HG03460 (cell line): ENCODE results near the gene FAM50B.

Source experiments
- ATAC-seq: cut with Tn5 transposase; IDR thresholded peaks from one replicate; pipeline ENCODE4 v1.9.1; 2021; ENCODE audit not compliant: unreplicated experiment

Gene FAM50B

GRCh38 chr6:3871515-3871914 is 22.3 kb downstream of the FAM50B start:
- no peak for ATAC-seq

DNA sequence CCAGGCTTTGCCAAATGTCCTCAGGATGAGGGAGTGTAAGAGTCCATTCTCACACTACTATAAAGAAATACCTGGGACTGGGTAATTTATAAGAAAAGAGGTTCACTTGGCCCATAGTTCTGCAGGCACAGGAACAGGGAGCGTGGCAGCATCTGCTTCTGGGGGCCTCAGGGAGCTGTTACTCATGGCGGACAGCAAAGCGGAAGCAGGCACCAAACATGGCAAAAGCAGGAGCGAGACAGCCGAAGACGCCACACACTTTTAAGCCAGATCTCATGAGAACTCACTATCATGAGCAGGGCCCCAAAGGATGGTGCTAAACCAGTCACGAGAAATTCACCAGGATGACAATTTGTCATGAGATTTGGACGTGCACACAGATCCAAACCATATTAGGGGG is 22.8 kb downstream of the FAM50B start:
- ATAC-seq = no peak

GRCh38 chr6:3872370-3872854 is 23.2 kb downstream of the FAM50B start:
- ATAC-seq = no peak

- no peak for ATAC-seq
Measured at GRCh38 chr6:3873051-3873450, 23.9 kb downstream of the FAM50B start.

DNA sequence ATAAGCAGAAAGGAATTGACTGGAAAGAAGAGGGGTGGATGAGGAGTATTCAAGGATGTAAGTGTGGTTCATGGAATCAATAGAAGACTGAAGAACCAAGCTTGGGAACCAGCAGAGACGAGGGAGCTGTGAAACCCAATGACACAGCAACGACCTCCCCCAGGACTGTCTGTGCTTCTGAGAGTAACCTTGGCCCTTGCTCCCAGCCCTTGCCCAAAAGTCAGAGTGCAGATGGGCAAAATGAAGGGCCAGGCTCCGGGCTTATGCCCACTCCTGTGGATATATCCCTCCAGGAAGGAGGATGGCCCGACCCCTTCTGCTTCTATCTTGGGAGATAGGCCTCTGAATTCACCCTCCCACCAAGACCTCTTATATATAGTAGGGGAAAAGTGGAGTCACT is 24.9 kb downstream of the FAM50B start:
- no peak for ATAC-seq

GRCh38 chr6:3875486-3875885 is 26.3 kb downstream of the FAM50B start:
- ATAC-seq = no peak

GRCh38 chr6:3876101-3876500 is 26.9 kb downstream of the FAM50B start:
- ATAC-seq = no peak

DNA sequence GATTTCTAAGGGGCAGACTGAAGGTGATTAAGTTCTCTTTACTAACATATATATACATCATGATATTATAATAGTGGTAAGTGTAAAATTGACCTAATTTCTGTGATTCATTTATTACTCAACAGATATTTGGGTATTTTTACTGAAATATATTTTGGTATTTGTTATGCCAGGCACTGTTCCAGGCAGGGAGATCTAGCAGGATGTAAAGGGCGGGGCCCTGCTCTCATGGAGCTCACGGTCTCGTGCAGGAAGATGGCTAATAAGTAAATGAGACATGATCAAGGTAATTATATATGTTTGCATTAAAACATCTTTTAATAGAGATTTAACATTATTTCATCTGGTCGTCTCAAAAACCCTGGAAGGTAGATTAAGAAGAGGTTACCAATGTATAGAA is 27.7 kb downstream of the FAM50B start:
- no peak for ATAC-seq

- ATAC-seq = no peak
Measured at GRCh38 chr6:3878048-3878666, 29.0 kb downstream of the FAM50B start.

- ATAC-seq = no peak
Measured at GRCh38 chr6:3879194-3879952, 30.2 kb downstream of the FAM50B start.

DNA sequence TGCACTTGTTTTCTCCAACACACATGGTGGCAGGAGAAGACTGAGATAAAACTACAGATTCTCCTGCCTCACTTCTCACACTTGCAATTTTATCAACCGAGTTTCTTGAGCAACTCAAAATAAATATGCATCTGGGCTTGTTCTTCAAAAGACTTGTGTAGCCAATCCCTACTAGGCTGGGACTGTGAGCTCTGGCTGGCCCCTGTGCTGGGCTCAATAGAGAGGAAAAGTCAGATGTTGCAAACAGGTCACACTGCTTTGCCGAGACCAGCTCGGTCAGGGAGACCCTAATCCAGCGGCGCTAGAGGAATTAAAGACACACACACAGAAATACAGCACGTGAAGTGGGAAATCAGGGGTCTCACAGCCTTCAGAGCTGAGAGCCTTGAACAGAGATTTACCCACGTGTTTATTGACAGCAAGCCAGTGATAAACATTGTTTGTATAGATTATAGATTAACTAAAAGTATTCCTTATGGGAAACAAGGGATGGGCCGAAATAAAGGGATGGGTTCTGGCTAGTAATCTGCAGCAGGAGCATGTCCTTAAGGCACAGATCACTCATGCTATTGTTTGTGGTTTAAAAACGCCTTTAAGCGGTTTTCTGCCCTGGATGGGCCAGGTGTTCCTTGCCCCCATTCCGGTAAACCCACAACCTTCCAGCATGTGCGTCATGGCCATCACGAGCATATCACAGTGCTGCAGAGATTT is 32.7 kb downstream of the FAM50B start:
- ATAC-seq = no peak

GRCh38 chr6:3882431-3882830 is 33.3 kb downstream of the FAM50B start:
- ATAC-seq = no peak

DNA sequence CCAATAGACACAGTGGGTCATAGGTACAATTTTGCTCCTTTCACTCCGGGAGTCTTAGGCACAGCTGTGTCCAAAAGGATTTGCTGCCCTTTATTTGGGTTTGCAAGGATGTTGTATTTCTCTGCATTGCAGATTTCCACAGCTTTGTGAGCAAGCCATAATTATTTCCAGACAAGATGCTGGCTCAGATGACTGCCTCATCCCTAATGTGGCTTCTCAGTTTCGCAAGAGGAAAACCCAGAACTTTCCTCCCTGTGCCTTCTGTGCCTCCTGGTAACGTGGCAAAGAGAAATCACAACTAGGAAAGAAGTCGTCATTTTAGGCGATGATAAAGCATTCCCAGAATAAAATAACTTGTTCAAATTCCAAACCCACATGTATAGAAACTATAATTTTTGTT is 33.7 kb downstream of the FAM50B start:
- no peak for ATAC-seq

GRCh38 chr6:3884007-3884745 is 35.0 kb downstream of the FAM50B start:
- no peak for ATAC-seq

GRCh38 chr6:3885262-3886036 is 36.3 kb downstream of the FAM50B start:
- ATAC-seq = no peak

DNA sequence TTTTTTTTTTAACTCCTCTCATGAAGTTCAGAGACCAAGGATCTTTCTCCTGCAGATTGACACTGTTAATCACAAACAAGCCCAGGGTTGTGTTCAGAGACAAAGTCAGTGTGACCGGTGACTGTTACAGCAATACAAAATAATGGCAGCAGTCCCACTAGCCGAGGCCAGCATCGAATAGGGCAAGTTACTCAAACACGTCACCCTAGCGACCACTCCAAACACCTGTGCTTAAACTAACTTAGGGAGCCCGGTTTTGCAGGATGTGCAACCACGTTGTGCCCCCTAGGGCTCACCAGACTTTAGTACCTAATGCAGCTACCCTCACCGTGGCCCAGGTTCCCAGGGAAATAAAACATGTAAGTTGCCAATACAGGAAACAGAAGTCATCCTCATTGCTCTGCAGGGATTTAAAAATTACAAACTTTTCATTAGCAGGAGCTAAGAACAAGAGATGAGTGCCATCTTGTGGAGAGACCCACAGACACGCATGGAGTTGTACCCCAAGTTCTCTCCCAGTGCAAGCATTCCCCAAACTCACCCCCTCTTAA is 38.1 kb downstream of the FAM50B start:
- ATAC-seq = no peak

GRCh38 chr6:3888153-3888957 is 39.2 kb downstream of the FAM50B start:
- ATAC-seq = no peak

DNA sequence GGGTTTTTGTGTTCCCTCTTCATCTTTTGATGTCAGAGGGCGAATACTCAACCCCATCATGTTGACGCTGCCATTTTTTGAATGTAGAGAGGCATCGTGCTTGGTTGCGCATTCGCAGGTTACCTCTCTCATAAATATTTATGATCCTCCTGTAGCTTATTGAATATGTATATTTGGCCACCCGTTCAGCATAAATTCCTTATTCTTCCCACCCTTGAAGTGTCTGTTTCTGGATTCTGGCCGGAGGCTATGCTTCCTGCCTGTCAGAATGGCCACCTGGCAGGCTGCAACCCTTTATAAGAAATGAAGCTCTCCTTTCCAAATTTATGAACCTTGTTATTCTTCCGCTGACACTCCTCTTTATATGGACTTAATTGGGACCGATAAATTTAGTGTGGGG is 40.9 kb downstream of the FAM50B start:
- ATAC-seq = no peak

DNA sequence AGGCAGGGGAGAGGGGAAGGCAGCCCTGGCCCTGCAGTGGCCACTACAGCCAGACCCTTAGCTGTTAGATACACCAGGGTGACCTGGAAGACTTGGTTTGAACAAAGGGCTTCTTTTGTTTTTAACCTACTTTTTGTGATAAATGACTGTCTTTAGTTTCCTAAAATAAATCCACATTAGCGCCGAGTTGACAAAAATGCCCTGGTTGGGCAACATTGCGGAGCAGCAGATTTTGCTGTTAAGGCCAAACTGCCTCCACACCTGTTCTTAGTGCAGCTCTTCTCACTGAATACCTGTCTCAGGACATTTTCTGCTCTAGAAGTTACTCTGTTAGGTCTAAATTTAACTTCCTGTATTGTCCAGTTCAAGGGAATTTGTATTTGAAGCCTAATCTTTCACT is 42.7 kb downstream of the FAM50B start:
- ATAC-seq = no peak
